Measurements from ENCODE around the gene CEP78. TPM values are rescaled to one million over a fixed set of nuclear protein-coding genes. Genes with fewer than 3 reads are reported as not detected.
"Not testable (repeated sequence)": the region's sequence is repeated elsewhere in the genome, so short reads cannot be mapped to it uniquely, and the experiment has no call there.

The CEP78 gene
- total RNA-seq, 5 donors from 2014 or later (not counting 1 experiment from before 2014, with no cell fraction given): 23.2 to 37.4 (median 29.5) TPM

GRCh38 chr9:78230761-78231160 lies 5.1 kb upstream of the CEP78 start:
- DNase-seq (no peak), ATAC-seq (replicated peaks in 1 of 4) (no peak)
- H3K4me1 ChIP-seq (ENCODE audit: control insufficient read depth in 1 of 2, extremely low read depth in 1 of 2, insufficient read depth in 2 of 2, low read length in 2 of 2): peaks cover 4 to 5% of the 10 kb centered on the region in 2 experiments
- Mint-ChIP-seq H3K4me3 (no peak overlapping the region), H3K27ac (no peak overlapping the region), H3K27me3 (peaks cover 5 to 6% of the 10 kb centered on the region in 2 donors), H3K36me3 (no peaks in the 10 kb centered on the region), H3K4me1 (peaks cover 0 to 10% (median 1%) of the 10 kb centered on the region in 3 donors), H3K9me3 (no peaks in the 10 kb centered on the region)
- H3K27me3 ChIP-seq (replicated peaks in 1 of 2; ENCODE audit: control insufficient read depth in 2 of 2, extremely low read depth in 1 of 2, insufficient read depth in 2 of 2, low read length in 1 of 2): peaks cover 0 to 4% of the 10 kb centered on the region in 2 experiments
- ChIA-PET CTCF (no interaction called here), POLR2A (no interaction called here)
- no peak overlapping the region for H3K27ac ChIP-seq (ENCODE audit: low read length)
- no peak overlapping the region for H3K4me3 ChIP-seq (ENCODE audit: control insufficient read depth in 1 of 2, extremely low read depth in 1 of 2, low read length in 1 of 2)
- WGBS (ENCODE audit: insufficient coverage): 85% methylated on average over 3 of the region's 3 CpGs
- H3K36me3 ChIP-seq (ENCODE audit: control insufficient read depth in 2 of 2, extremely low read depth in 1 of 2, insufficient read depth in 1 of 2, low read length in 1 of 2): no peaks in the 10 kb centered on the region
- no peaks in the 10 kb centered on the region for H3K9me3 ChIP-seq

GRCh38 chr9:78232471-78232870 lies 3.4 kb upstream of the CEP78 start:
- H3K36me3 Mint-ChIP-seq; H3K36me3 ChIP-seq (ENCODE audit: control insufficient read depth in 2 of 2, extremely low read depth in 1 of 2, insufficient read depth in 1 of 2, low read length in 1 of 2); ATAC-seq (replicated peaks in 1 of 4); H3K9me3 Mint-ChIP-seq; CTCF ChIA-PET; H3K9me3 ChIP-seq; H3K4me3 Mint-ChIP-seq; H3K27ac ChIP-seq (ENCODE audit: low read length); H3K27ac Mint-ChIP-seq; H3K27me3 Mint-ChIP-seq; H3K4me3 ChIP-seq (ENCODE audit: control insufficient read depth in 1 of 2, extremely low read depth in 1 of 2, low read length in 1 of 2); DNase-seq; H3K27me3 ChIP-seq (replicated peaks in 1 of 2; ENCODE audit: control insufficient read depth in 2 of 2, extremely low read depth in 1 of 2, insufficient read depth in 2 of 2, low read length in 1 of 2): not testable (repeated sequence)
- peaks cover 5 to 20% (median 7%) of the 10 kb centered on the region in 3 donors for H3K4me1 Mint-ChIP-seq
- no CpG with 5 or more reads among the region's 5 CpGs for WGBS (ENCODE audit: insufficient coverage)
- POLR2A ChIA-PET: interaction anchor here in 1 of 2 donors (0.6 kb wide), 1 partner anchor 1342 kb away, joined by 3 read pairs; no protein-coding TSS in a partner anchor
- peaks cover 4 to 17% of the 10 kb centered on the region in 2 experiments for H3K4me1 ChIP-seq (ENCODE audit: control insufficient read depth in 1 of 2, extremely low read depth in 1 of 2, insufficient read depth in 2 of 2, low read length in 2 of 2)

DNA sequence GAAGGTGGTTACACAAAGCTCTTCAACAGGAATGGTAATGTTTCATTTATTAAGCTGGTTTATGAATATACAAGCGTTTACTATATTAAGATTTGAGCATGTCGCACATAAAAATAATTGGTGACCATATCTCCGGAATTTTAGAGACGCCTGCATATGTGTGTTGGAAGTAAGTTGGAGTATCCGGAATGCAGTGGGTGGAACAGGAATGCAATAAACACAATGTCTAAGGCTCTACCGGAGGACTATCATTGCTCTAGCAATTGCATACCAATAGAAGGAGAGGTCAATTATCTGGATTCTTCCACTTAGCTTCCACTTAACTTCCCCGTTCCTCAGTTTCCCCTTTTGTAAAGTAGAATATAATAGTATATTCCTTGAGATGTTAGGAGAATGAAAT lies 1.1 kb upstream of the CEP78 start:
- Histone ChIP-seq H3K4me3 (ENCODE audit: control insufficient read depth in 1 of 2, extremely low read depth in 1 of 2, low read length in 1 of 2) (peak overlapping the region; percentile 74 to 100), H3K9me3 (no peaks in the 10 kb centered on the region), H3K27me3 (replicated peaks in 1 of 2; ENCODE audit: control insufficient read depth in 2 of 2, extremely low read depth in 1 of 2, insufficient read depth in 2 of 2, low read length in 1 of 2) (no peaks in the 10 kb centered on the region), H3K27ac (ENCODE audit: low read length) (no peak overlapping the region), H3K4me1 (ENCODE audit: control insufficient read depth in 1 of 2, extremely low read depth in 1 of 2, insufficient read depth in 2 of 2, low read length in 2 of 2) (peaks cover 9 to 36% of the 10 kb centered on the region in 2 experiments), H3K36me3 (ENCODE audit: control insufficient read depth in 2 of 2, extremely low read depth in 1 of 2, insufficient read depth in 1 of 2, low read length in 1 of 2) (peaks cover 0 to under 1% of the 10 kb centered on the region in 2 donors)
- 100% methylated on average over 4 of the region's 7 CpGs for WGBS (ENCODE audit: insufficient coverage)
- ChIA-PET CTCF (no interaction called here), POLR2A (no interaction called here)
- no peaks in the 10 kb centered on the region for H3K9me3 Mint-ChIP-seq
- DNase-seq: no peak
- peaks cover 4% of the 10 kb centered on the region for H3K36me3 Mint-ChIP-seq
- peak overlapping the region; percentile 27 to 95 for H3K27ac Mint-ChIP-seq
- no peak for ATAC-seq (replicated peaks in 1 of 4)
- peaks cover 26 to 42% (median 28%) of the 10 kb centered on the region in 3 donors for H3K4me1 Mint-ChIP-seq
- no peaks in the 10 kb centered on the region for H3K27me3 Mint-ChIP-seq
- H3K4me3 Mint-ChIP-seq: peak overlapping the region in 1 of 3 donors; percentile 96

DNA sequence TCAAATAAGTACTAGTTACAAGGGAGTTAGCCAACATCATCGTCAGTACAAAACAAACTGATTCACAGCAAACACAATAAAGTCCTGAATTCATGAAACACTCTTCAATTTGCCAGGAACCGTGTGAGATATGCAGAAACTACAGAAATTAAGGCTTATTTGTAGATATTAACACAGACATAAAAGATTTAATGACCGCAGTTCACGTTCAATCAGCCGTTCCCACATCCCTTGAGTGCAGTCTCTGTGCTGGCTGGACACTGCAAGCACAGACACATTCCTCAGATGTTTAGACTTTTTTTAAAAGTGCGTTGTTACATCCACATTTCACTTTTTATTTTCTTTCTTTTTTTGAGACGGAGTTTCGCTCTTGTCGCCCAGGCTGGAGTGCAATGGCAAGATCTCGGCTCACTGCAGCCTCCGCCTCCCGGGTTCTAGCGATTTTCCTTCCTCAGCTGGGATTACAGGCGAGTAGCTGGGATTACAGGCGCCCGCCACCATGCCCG lies 566 bp upstream of the CEP78 start:
- Mint-ChIP-seq H3K4me1 (peaks cover 31 to 47% (median 32%) of the 10 kb centered on the region in 3 donors), H3K4me3 (peak overlapping the region in 1 of 3 donors; percentile 96), H3K36me3 (peaks cover 9% of the 10 kb centered on the region), H3K27me3 (no peaks in the 10 kb centered on the region), H3K9me3 (no peaks in the 10 kb centered on the region), H3K27ac (peak overlapping the region; percentile 94 to 95)
- WGBS (ENCODE audit: insufficient coverage): under 1% methylated on average over 13 of the region's 17 CpGs
- Histone ChIP-seq H3K4me3 (ENCODE audit: control insufficient read depth in 1 of 2, extremely low read depth in 1 of 2, low read length in 1 of 2) (peak overlapping the region; percentile 74 to 100), H3K36me3 (ENCODE audit: control insufficient read depth in 2 of 2, extremely low read depth in 1 of 2, insufficient read depth in 1 of 2, low read length in 1 of 2) (peaks cover 0 to 5% of the 10 kb centered on the region in 2 donors), H3K4me1 (ENCODE audit: control insufficient read depth in 1 of 2, extremely low read depth in 1 of 2, insufficient read depth in 2 of 2, low read length in 2 of 2) (peaks cover 9 to 36% of the 10 kb centered on the region in 2 experiments), H3K27ac (ENCODE audit: low read length) (peak overlapping the region; percentile 71), H3K27me3 (replicated peaks in 1 of 2; ENCODE audit: control insufficient read depth in 2 of 2, extremely low read depth in 1 of 2, insufficient read depth in 2 of 2, low read length in 1 of 2) (no peaks in the 10 kb centered on the region), H3K9me3 (no peaks in the 10 kb centered on the region)
- DNase-seq (peak in 1 of 35 experiments; percentile 18), ATAC-seq (replicated peaks in 1 of 4) (no peak)
- POLR2A ChIA-PET: no interaction called here
- CTCF ChIA-PET: interaction anchor here in 1 of 2 donors (0.7 kb wide), 1 partner anchor 779 kb away, joined by 3 read pairs; no protein-coding TSS in a partner anchor

- no peaks in the 10 kb centered on the region for H3K9me3 Mint-ChIP-seq
- H3K4me3 Mint-ChIP-seq: peak overlapping the region in 1 of 3 donors; percentile 96
- WGBS (ENCODE audit: insufficient coverage): 7% methylated on average over 9 of the region's 12 CpGs
- POLR2A ChIA-PET: no interaction called here
- ATAC-seq (replicated peaks in 1 of 4) (no peak), DNase-seq (peak in 1 of 35 experiments; percentile 28)
- H3K27me3 Mint-ChIP-seq: no peaks in the 10 kb centered on the region
- H3K27ac Mint-ChIP-seq: peak overlapping the region in 1 of 2 donors; percentile 42
- Histone ChIP-seq H3K27me3 (replicated peaks in 1 of 2; ENCODE audit: control insufficient read depth in 2 of 2, extremely low read depth in 1 of 2, insufficient read depth in 2 of 2, low read length in 1 of 2) (no peaks in the 10 kb centered on the region), H3K27ac (ENCODE audit: low read length) (peak overlapping the region; percentile 71), H3K4me1 (ENCODE audit: control insufficient read depth in 1 of 2, extremely low read depth in 1 of 2, insufficient read depth in 2 of 2, low read length in 2 of 2) (peaks cover 9 to 36% of the 10 kb centered on the region in 2 experiments), H3K36me3 (ENCODE audit: control insufficient read depth in 2 of 2, extremely low read depth in 1 of 2, insufficient read depth in 1 of 2, low read length in 1 of 2) (peaks cover 0 to 9% of the 10 kb centered on the region in 2 donors), H3K9me3 (no peaks in the 10 kb centered on the region), H3K4me3 (ENCODE audit: control insufficient read depth in 1 of 2, extremely low read depth in 1 of 2, low read length in 1 of 2) (peak overlapping the region; percentile 74 to 100)
- H3K4me1 Mint-ChIP-seq: peaks cover 38 to 52% (median 39%) of the 10 kb centered on the region in 3 donors
- H3K36me3 Mint-ChIP-seq: peaks cover 15% of the 10 kb centered on the region
- CTCF ChIA-PET: interaction anchor here in 1 of 2 donors (1.0 kb wide), 1 partner anchor 259 kb away, joined by 4 read pairs; no protein-coding TSS in a partner anchor
Measured at GRCh38 chr9:78236551-78236910, 656 bp downstream of the CEP78 start.

GRCh38 chr9:78238046-78239038 lies 2.5 kb downstream of the CEP78 start:
- Mint-ChIP-seq H3K27me3 (no peaks in the 10 kb centered on the region), H3K9me3 (no peaks in the 10 kb centered on the region), H3K4me3 (peak overlapping the region; percentile 34 to 64 (median 44)), H3K27ac (peak overlapping the region; percentile 1 to 71), H3K36me3 (peaks cover 18% of the 10 kb centered on the region), H3K4me1 (peaks cover 47 to 64% (median 49%) of the 10 kb centered on the region in 3 donors)
- POLR2A ChIA-PET: interaction anchor here in 1 of 2 donors (0.6 kb wide), 1 partner anchor 475 kb away, joined by 9 read pairs; no protein-coding TSS in a partner anchor
- WGBS (ENCODE audit: insufficient coverage): 73% methylated on average over 10 of the region's 13 CpGs
- CTCF ChIA-PET: interaction anchor here (0.6 to 0.7 kb wide), 2 partner anchors 244 to 930 kb away, joined by 3 to 4 read pairs; no protein-coding TSS in a partner anchor
- no peak overlapping the region for H3K4me3 ChIP-seq (ENCODE audit: control insufficient read depth in 1 of 2, extremely low read depth in 1 of 2, low read length in 1 of 2)
- H3K4me1 ChIP-seq (ENCODE audit: control insufficient read depth in 1 of 2, extremely low read depth in 1 of 2, insufficient read depth in 2 of 2, low read length in 2 of 2): peaks cover 23 to 38% of the 10 kb centered on the region in 2 experiments
- peak overlapping the region; percentile 39 for H3K27ac ChIP-seq (ENCODE audit: low read length)
- H3K36me3 ChIP-seq (ENCODE audit: control insufficient read depth in 2 of 2, extremely low read depth in 1 of 2, insufficient read depth in 1 of 2, low read length in 1 of 2): peaks cover 0 to 17% of the 10 kb centered on the region in 2 donors
- ATAC-seq (replicated peaks in 1 of 4): no peak
- no peaks in the 10 kb centered on the region for H3K27me3 ChIP-seq (replicated peaks in 1 of 2; ENCODE audit: control insufficient read depth in 2 of 2, extremely low read depth in 1 of 2, insufficient read depth in 2 of 2, low read length in 1 of 2)
- DNase-seq: peak in 13 of 35 experiments; percentile 3 to 48 (median 13)
- H3K9me3 ChIP-seq: no peaks in the 10 kb centered on the region
